DOHH2 (cell line): ENCODE data around the gene PLPPR1.

Experiments used
- CTCF ChIP-seq: fragments of 200-600 bp; sonication (generic); IDR thresholded peaks from one replicate; pipeline ENCODE4 v1.5.1; 2014; ENCODE audit warnings: antibody characterized with exemption, mild to moderate bottlenecking, low read depth, low read length; ENCODE audit not compliant: poor library complexity, severe bottlenecking
- EZH2phosphoT487 ChIP-seq: fragments of 200-600 bp; sonication (generic); IDR thresholded peaks from 2 replicates; pipeline ENCODE4 v1.6.1; 2017; ENCODE audit warnings: borderline replicate concordance, mild to moderate bottlenecking, antibody characterized with exemption, low read length, moderate library complexity, mixed read lengths

DNA sequence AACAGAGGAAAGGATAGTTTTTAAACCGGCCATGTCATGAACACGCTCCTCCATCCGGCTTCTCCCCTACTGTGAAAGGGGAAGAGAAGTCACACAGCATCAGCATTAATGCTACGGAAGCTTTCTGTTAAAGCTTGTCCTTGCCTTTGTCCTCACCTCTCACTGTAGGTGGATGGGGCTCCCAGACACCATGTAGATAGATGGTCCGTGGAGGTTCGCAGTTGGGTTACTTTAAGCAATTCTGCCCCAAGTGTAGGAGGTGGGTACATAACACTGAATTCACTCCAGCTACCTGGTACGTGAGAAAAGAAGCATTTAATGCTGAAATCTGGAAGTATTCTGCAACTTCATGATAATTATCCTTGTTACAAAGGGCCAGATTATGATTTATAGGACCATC, 190.5 kb downstream of the PLPPR1 start:
- TF ChIP-seq CTCF (no peak), EZH2phosphoT487 (no peak)
